GM19452 (cell line): Measurements from ENCODE around the gene LBR.
A peak's percentile ranks its signal among the peaks of the same experiment; 100 is the strongest.

Source experiments
- ATAC-seq: cut with Tn5 transposase; IDR thresholded peaks from one replicate; pipeline ENCODE4 v1.9.1; 2021; ENCODE audit not compliant: unreplicated experiment

The LBR gene

GRCh38 chr1:225464851-225465792 is 37.3 kb upstream of the LBR start:
- no peak for ATAC-seq

- no peak for ATAC-seq
Measured at GRCh38 chr1:225462714-225463574, 35.1 kb upstream of the LBR start.

GRCh38 chr1:225462429-225462713 is 34.5 kb upstream of the LBR start:
- no peak for ATAC-seq

- ATAC-seq = no peak
Measured at GRCh38 chr1:225461533-225462428, 33.9 kb upstream of the LBR start.

GRCh38 chr1:225460737-225461532 is 33.1 kb upstream of the LBR start:
- ATAC-seq = no peak

- no peak for ATAC-seq
Measured at GRCh38 chr1:225460021-225460736, 32.3 kb upstream of the LBR start.

- no peak for ATAC-seq
Measured at GRCh38 chr1:225458222-225458631, 30.4 kb upstream of the LBR start.

- peak; percentile 82 for ATAC-seq
Measured at GRCh38 chr1:225454733-225455132, 26.9 kb upstream of the LBR start.

GRCh38 chr1:225453797-225454648 is 26.2 kb upstream of the LBR start:
- ATAC-seq = peak; percentile 37

GRCh38 chr1:225451840-225452515 is 24.1 kb upstream of the LBR start:
- no peak for ATAC-seq

GRCh38 chr1:225451340-225451739 is 23.5 kb upstream of the LBR start:
- ATAC-seq = no peak

GRCh38 chr1:225450491-225451191 is 22.8 kb upstream of the LBR start:
- no peak for ATAC-seq

- no peak for ATAC-seq
Measured at GRCh38 chr1:225449774-225450173, 21.9 kb upstream of the LBR start.

- no peak for ATAC-seq
Measured at GRCh38 chr1:225449261-225449660, 21.4 kb upstream of the LBR start.

GRCh38 chr1:225448146-225448805 is 20.4 kb upstream of the LBR start:
- no peak for ATAC-seq

- ATAC-seq = no peak
Measured at GRCh38 chr1:225447650-225448089, 19.8 kb upstream of the LBR start.
